ENCODE results near the gene NR1H4.

DNA sequence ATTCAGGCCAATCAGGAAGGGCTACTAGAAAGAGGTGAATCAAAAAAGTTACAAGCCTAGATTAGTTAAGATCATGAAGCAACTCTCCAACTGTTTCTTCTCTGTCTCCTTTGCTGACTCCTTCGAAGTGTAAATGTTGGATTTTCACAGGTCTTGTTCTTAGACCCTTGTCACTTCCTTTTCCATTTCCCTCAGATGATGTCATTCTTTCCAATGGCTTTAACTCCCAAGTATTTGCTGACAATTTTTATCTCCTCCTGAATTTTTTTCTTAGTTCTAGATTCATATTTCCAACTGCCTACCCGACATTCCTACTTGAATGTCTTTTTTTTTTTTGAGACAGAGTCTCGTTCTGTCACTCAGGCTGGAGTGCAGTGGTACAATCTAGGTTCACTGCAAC, 110.6 kb downstream of the NR1H4 start:
- TF ChIP-seq, protein P1, sequence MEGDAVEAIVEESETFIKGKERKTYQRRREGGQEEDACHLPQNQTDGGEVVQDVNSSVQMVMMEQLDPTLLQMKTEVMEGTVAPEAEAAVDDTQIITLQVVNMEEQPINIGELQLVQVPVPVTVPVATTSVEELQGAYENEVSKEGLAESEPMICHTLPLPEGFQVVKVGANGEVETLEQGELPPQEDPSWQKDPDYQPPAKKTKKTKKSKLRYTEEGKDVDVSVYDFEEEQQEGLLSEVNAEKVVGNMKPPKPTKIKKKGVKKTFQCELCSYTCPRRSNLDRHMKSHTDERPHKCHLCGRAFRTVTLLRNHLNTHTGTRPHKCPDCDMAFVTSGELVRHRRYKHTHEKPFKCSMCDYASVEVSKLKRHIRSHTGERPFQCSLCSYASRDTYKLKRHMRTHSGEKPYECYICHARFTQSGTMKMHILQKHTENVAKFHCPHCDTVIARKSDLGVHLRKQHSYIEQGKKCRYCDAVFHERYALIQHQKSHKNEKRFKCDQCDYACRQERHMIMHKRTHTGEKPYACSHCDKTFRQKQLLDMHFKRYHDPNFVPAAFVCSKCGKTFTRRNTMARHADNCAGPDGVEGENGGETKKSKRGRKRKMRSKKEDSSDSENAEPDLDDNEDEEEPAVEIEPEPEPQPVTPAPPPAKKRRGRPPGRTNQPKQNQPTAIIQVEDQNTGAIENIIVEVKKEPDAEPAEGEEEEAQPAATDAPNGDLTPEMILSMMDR (conservative IDR thresholded peaks at IDR 0.05; ENCODE audit: low read length), result no peak
- TF ChIP-seq EZH2phosphoT487 (IDR thresholded peaks at IDR 0.05; ENCODE audit: borderline replicate concordance), result no peak

Measured in Loucy (cell line).